K562 (cell line): ENCODE measurements around the gene CDC14B. TPM values are rescaled to one million over a fixed set of nuclear protein-coding genes. Genes with fewer than 3 reads are reported as not detected.

Source experiments
- ATAC-seq: fragments of 200-7000 bp; cut with Tn5 transposase; 3 replicates; pipeline ENCODE4 v1.9.1; 2020; ENCODE audit warnings: moderate library complexity
- BruUV-seq: library from RNA; stranded (reverse); fragments of 400-500 nt; replicated peaks from 2 replicates; lab custom pipeline; 2021; lab: Mats Ljungman, UMichigan
- CTCF ChIA-PET: fragments of 300-600 bp; formaldehyde crosslinking; extraction: SDS; loops from one replicate; lab custom pipeline; 2021; ENCODE audit warnings: low intra/inter-chr PET ratio; lab: Yijun Ruan, JAX
- POLR2A ChIA-PET: fragments of 300-600, 350-650 bp; sonication (Branson Sonifier 250); formaldehyde crosslinking; extraction: SDS; loops from one replicate; lab custom pipeline; 2021; ENCODE audit warnings: antibody characterized with exemption, inconsistent platforms; lab: Yijun Ruan, JAX
- DNase-seq, 4 experiments: peaks; one replicate each; pipeline versions ENCODE4 v3.0.0 to v3.0.0-alpha.2; 2011 to 2018; ENCODE audit warnings: low spot score in 3 of 4, mixed read lengths in 3 of 4; ENCODE audit errors: extremely low read depth in 1 of 4
- FAIRE-seq: peaks from 2 replicates; lab custom pipeline; 2011; peaks lifted over from hg19 to GRCh38; lab: Jason Lieb, UNC
- H2AFZ ChIP-seq: 2 replicates; pipeline ENCODE4 v1.6.0; 2011; ENCODE audit warnings: low read depth, low read length, control low read depth, inconsistent platforms
- H3K27ac ChIP-seq: fragments of 200-600 bp; 3 replicates; pipeline ENCODE4 v1.8.0; 2011; ENCODE audit warnings: low read depth, mild to moderate bottlenecking, control low read depth, inconsistent platforms, low read length, moderate library complexity, mixed read lengths; ENCODE audit errors: extremely low read depth
- H3K27me3 ChIP-seq, 2 experiments: fragments of 300-600 bp in 1 of 2; 2 replicates in 1 of 2; 3 replicates in 1 of 2; pipeline versions ENCODE4 v1.6.0 to v1.8.0; 2011; ENCODE audit warnings: inconsistent platforms in 2 of 2, low read length in 2 of 2, mild to moderate bottlenecking in 1 of 2, mixed read lengths in 1 of 2, moderate library complexity in 1 of 2; ENCODE audit not compliant: control insufficient read depth in 2 of 2, insufficient read depth in 2 of 2
- H3K36me3 ChIP-seq: fragments of 300-600 bp; 3 replicates; pipeline ENCODE4 v1.8.0; 2011; ENCODE audit warnings: mild to moderate bottlenecking, low read length, inconsistent platforms; ENCODE audit not compliant: control insufficient read depth, insufficient read depth
- H3K4me1 ChIP-seq, 2 experiments: fragments of 200-600 bp in 1 of 2; replicated peaks in 1 of 2; 2 replicates in 1 of 2; 3 replicates in 1 of 2; pipeline versions ENCODE4 v1.5.1 to v1.8.0; 2011; ENCODE audit warnings: inconsistent platforms in 2 of 2, low read length in 2 of 2, mild to moderate bottlenecking in 1 of 2, mixed read lengths in 1 of 2, moderate library complexity in 1 of 2; ENCODE audit not compliant: control insufficient read depth in 2 of 2, insufficient read depth in 2 of 2
- H3K4me2 ChIP-seq: 2 replicates; pipeline ENCODE4 v1.6.1; 2011; ENCODE audit warnings: low read length, control low read depth, inconsistent platforms, mixed read lengths; ENCODE audit not compliant: insufficient read depth
- H3K4me3 ChIP-seq: fragments of 200-600 bp; sonication (generic), shearing (Covaris generic); 2 replicates; pipeline ENCODE4 v1.5.1; 2016; ENCODE audit warnings: control low read depth, inconsistent platforms
- H3K79me2 ChIP-seq: fragments of 200-600 bp; 3 replicates; pipeline ENCODE4 v1.8.0; 2011; ENCODE audit warnings: low read length, inconsistent platforms; ENCODE audit not compliant: control insufficient read depth, insufficient read depth
- H3K9ac ChIP-seq, 2 experiments: 2 replicates each; pipeline versions ENCODE4 v1.6.0 to v1.6.1; 2011; ENCODE audit warnings: low read depth in 2 of 2, low read length in 2 of 2, control low read depth in 1 of 2, inconsistent platforms in 1 of 2, mild to moderate bottlenecking in 1 of 2, mixed read lengths in 1 of 2; ENCODE audit not compliant: insufficient read depth in 1 of 2
- H3K9me1 ChIP-seq: one replicate; pipeline ENCODE4 v1.6.0; 2011; ENCODE audit warnings: inconsistent platforms, mild to moderate bottlenecking, low read length, moderate library complexity; ENCODE audit not compliant: control insufficient read depth, insufficient read depth
- H3K9me3 ChIP-seq: replicated peaks from 2 replicates; pipeline ENCODE4 v1.5.1; 2011; ENCODE audit warnings: low read depth, low read length, inconsistent platforms; ENCODE audit not compliant: control insufficient read depth, insufficient read depth
- H4K20me1 ChIP-seq: replicated peaks from 2 replicates; pipeline ENCODE4 v1.6.1; 2011; ENCODE audit warnings: low read length, inconsistent platforms, mixed read lengths; ENCODE audit not compliant: control insufficient read depth, insufficient read depth
- CBX3 ChIP-seq, 2 experiments: IDR thresholded peaks; 1 replicate in 1 of 2; 2 replicates in 1 of 2; pipeline ENCODE4 v1.6.1; 2012; ENCODE audit warnings: inconsistent platforms in 2 of 2, low read length in 2 of 2, borderline replicate concordance in 1 of 2, control low read depth in 1 of 2
- NR2F6 ChIP-seq: fragments of 450-650 bp; formaldehyde crosslinking; IDR thresholded peaks from 2 replicates; pipeline ENCODE4 v1.4.0; 2020; ENCODE audit warnings: mild to moderate bottlenecking
- WGBS: fragments of 100-300 bp; shearing (Covaris generic); methylation state at CpG from one replicate; pipeline ENCODE4 v1.1.6; 2016; ENCODE audit warnings: low coverage, mixed read lengths; ENCODE audit not compliant: insufficient coverage; ENCODE audit errors: missing lambda C conversion rate; 5-methylcytosine and 5-hydroxymethylcytosine counted together
- in situ Hi-C: fragments of 300-500 bp; cut with MboI; formaldehyde crosslinking; loops from 4 replicates; pipeline ENCODE4 v1.15.0; 2018; ENCODE audit warnings: inconsistent platforms, mixed read lengths
- intact Hi-C: fragments of 100-400 bp; cut with micrococcal nuclease; formaldehyde crosslinking; loops from 2 replicates; pipeline ENCODE4 v1.14.2; 2022
- polyA plus RNA-seq, 8 experiments: library from polyadenylated mRNA; depleted of rRNA in 4 of 8; stranded (reverse) in 5 of 8; unstranded in 3 of 8; fragments of >200 nt; fragmentation: Nextera tagmentation in 2 of 8; fragmentation: Illumina TruSeq in 1 of 8; extraction: Ambion mirVana in 2 of 8; extraction: Trizol in 1 of 8; gene quantifications; 2 replicates each; pipeline versions ENCODE4 v1.2.1 to v1.2.3, GENCODE V29; 2011 to 2014; ENCODE audit warnings: inconsistent platforms in 1 of 8, missing spikeins in 1 of 8
- total RNA-seq, 7 experiments: library from RNA; depleted of rRNA in 6 of 7; stranded (reverse); fragments of >200 nt in 6 of 7; fragmentation: Illumina TruSeq in 2 of 7; extraction: Trizol in 2 of 7; gene quantifications; 2 replicates each; pipeline versions ENCODE4 v1.2.1 to v1.2.3, GENCODE V29; 2011 to 2021; ENCODE audit warnings: low replicate concordance in 1 of 7
- TF ChIP-seq, protein P1 (sequence below), 2 experiments: fragments of 150-350 bp in 1 of 2; IDR thresholded peaks; 2 replicates each; pipeline ENCODE4 v1.6.1; 2012 to 2016; ENCODE audit warnings: low read depth in 2 of 2, low read length in 2 of 2, mild to moderate bottlenecking in 1 of 2, moderate library complexity in 1 of 2

The CDC14B gene
- total and polyA plus RNA-seq, 9 of the 15 experiments (the other 6 are each of a cell fraction or from before 2014, with no cell fraction given) = 1.4 to 6.0 (median 3.8) TPM

- TF ChIP-seq, protein P1, sequence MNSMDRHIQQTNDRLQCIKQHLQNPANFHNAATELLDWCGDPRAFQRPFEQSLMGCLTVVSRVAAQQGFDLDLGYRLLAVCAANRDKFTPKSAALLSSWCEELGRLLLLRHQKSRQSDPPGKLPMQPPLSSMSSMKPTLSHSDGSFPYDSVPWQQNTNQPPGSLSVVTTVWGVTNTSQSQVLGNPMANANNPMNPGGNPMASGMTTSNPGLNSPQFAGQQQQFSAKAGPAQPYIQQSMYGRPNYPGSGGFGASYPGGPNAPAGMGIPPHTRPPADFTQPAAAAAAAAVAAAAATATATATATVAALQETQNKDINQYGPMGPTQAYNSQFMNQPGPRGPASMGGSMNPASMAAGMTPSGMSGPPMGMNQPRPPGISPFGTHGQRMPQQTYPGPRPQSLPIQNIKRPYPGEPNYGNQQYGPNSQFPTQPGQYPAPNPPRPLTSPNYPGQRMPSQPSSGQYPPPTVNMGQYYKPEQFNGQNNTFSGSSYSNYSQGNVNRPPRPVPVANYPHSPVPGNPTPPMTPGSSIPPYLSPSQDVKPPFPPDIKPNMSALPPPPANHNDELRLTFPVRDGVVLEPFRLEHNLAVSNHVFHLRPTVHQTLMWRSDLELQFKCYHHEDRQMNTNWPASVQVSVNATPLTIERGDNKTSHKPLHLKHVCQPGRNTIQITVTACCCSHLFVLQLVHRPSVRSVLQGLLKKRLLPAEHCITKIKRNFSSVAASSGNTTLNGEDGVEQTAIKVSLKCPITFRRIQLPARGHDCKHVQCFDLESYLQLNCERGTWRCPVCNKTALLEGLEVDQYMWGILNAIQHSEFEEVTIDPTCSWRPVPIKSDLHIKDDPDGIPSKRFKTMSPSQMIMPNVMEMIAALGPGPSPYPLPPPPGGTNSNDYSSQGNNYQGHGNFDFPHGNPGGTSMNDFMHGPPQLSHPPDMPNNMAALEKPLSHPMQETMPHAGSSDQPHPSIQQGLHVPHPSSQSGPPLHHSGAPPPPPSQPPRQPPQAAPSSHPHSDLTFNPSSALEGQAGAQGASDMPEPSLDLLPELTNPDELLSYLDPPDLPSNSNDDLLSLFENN (IDR thresholded peaks at IDR 0.05; ENCODE audit: low read depth in 2 of 2, low read length in 2 of 2) = no peak
- no peak for TF ChIP-seq NR2F6 (CRISPR knock-in tag)
Measured at GRCh38 chr9:96462541-96462940, 157.1 kb downstream of the CDC14B start (continued).

DNA sequence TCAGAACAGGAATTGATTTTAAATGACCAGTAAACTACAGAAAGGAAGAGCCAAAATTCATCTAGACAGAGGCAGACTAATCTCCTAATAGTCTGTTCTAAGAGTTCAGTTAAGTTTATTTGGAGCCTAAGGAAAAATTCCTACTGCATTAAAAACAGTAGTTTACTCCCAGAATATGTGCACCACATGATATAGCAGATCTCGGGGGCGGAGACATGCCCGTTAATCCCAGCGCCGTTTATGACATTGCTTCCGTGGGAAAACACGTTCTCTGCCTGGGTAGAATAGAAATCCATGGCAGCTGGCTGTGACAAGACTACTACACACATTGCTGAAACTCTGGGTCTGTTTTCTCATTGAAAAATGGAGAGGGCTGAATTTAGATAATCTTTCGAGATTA is 158.3 kb downstream of the CDC14B start:
- ATAC-seq (no peak), FAIRE-seq (no peak), DNase-seq (no peak)
- Histone ChIP-seq H3K27me3 (no peaks in the 10 kb centered on the region), H3K9ac (no peak overlapping the region), H4K20me1 (no peaks in the 10 kb centered on the region), H3K4me1 (no peaks in the 10 kb centered on the region; a peak in 1 of 5 replicates), H3K9me3 (no peaks in the 10 kb centered on the region), H3K79me2 (no peaks in the 10 kb centered on the region), H3K4me2 (no peak overlapping the region), H3K27ac (no peak overlapping the region), H3K9me1 (no peaks in the 10 kb centered on the region), H3K4me3 (no peak overlapping the region), H3K36me3 (no peaks in the 10 kb centered on the region), H2AFZ (no peak overlapping the region)
- in situ Hi-C loops (no loop called here), intact Hi-C loops (no loop called here)
- no TSS peak for BruUV-seq
- CTCF ChIA-PET = no interaction called here
- no peak for TF ChIP-seq CBX3 (IDR thresholded peaks at IDR 0.05; ENCODE audit: borderline replicate concordance in 1 of 2, low read length in 2 of 2)
- 13% methylated on average over 8 of the region's 8 CpGs for WGBS
- POLR2A ChIA-PET = no interaction called here
